GM18505 (cell line): ENCODE results near the gene PCDHGA10.
"Not testable (repeated sequence)": the region's sequence is repeated elsewhere in the genome, so short reads cannot be mapped to it uniquely, and the experiment has no call there.

ENCODE experiments used
- ATAC-seq: cut with Tn5 transposase; IDR thresholded peaks from one replicate; pipeline ENCODE4 v1.9.1; 2021; ENCODE audit not compliant: unreplicated experiment
- POLR2A ChIP-seq: IDR thresholded peaks from 4 replicates; pipeline ENCODE4 v1.6.1; 2011; ENCODE audit warnings: borderline replicate concordance; ENCODE audit not compliant: insufficient read depth, insufficient read length; ENCODE audit errors: extremely low read depth

The PCDHGA10 gene

DNA sequence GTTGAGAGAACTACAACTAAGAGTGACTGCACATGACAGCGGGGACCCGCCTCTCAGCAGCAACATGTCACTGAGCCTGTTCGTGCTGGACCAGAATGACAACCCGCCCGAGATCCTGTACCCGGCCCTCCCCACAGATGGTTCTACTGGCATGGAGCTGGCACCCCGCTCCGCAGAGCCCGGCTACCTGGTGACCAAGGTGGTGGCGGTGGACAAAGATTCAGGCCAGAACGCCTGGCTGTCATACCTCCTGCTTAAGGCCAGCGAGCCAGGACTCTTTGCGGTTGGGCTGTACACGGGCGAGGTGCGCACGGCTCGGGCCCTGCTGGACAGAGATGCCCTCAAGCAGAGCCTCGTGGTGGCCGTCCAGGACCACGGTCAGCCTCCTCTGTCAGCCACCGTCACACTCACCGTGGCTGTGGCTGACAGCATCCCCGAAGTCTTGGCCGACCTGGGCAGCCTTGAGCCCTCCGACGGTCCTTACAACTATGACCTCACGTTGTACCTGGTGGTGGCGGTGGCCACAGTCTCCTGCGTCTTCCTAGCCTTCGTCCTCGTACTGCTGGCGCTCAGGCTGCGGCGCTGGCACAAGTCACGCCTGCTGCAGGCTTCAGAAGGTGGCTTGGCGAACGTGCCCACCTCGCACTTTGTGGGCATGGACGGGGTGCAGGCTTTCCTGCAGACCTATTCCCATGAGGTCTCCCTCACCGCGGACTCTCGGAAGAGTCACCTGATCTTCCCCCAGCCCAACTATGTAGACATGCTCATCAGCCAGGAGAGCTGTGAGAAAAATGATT, 28.1 kb upstream of the PCDHGA10 start:
- TF ChIP-seq POLR2A, result no peak
- no peak for ATAC-seq

DNA sequence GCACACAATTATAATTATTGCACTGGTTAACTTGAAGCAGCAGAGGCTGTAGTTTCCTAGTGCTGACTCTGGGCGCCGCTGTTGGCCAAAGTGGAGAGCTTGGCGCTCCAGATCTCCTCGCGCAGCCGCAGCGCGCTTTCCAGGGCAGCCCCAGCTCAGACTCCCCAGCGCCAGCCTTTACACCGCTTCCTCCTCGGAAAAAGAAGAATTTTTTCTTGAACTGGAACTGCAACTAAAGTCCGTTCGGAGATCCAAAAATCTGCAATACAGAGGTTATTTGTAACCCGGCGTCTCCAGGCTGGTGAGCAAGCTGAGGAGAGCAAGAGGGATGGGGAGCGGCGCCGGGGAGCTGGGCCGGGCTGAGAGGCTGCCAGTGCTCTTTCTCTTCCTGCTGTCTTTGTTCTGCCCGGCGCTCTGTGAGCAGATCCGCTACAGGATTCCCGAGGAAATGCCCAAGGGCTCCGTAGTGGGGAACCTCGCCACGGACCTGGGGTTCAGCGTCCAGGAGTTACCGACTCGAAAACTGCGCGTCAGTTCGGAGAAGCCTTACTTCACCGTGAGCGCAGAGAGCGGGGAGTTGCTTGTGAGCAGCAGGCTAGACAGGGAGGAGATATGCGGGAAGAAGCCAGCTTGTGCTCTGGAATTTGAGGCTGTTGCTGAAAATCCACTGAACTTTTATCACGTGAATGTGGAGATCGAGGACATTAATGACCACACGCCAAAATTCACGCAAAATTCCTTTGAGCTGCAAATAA, 25.1 kb upstream of the PCDHGA10 start, which contains the start of gene PCDHGB4:
Gene PCDHGB4 (plus strand): TSS at position 142 of the 755 bp plus-strand sequence. CDS start 187 bp downstream, at position 329.
- ATAC-seq, result not testable (repeated sequence)

GRCh38 chr5:141388661-141389060, 24.1 kb upstream of the PCDHGA10 start:
- no peak for ATAC-seq

DNA sequence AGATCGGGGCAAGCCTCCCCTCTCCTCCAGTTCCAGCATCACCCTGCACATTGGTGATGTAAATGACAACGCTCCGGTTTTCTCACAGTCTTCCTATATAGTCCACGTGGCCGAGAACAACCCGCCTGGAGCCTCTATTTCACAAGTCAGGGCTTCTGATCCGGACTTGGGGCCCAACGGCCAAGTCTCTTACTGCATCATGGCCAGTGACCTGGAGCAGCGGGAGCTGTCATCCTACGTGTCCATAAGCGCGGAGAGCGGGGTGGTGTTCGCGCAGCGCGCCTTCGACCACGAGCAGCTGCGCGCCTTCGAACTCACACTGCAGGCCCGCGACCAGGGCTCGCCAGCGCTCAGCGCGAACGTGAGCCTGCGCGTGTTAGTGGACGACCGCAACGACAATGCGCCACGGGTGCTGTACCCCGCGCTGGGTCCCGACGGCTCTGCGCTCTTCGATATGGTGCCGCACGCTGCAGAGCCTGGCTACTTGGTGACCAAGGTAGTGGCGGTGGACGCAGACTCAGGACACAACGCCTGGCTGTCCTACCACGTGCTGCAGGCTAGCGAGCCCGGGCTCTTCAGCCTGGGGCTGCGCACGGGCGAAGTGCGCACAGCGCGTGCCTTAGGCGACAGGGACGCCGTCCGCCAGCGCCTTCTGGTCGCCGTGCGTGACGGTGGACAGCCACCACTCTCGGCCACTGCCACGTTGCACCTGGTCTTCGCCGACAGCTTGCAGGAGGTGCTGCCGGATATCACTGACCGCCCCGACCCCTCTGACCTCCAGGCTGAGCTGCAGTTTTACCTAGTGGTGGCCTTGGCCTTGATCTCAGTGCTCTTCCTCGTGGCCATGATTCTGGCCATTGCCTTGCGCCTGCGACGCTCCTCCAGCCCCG, 23.4 kb upstream of the PCDHGA10 start:
- no peak for ATAC-seq
- no peak for TF ChIP-seq POLR2A

More at GRCh38 chr5:141388661-141389060, 24.1 kb upstream of the PCDHGA10 start:
- no peak for TF ChIP-seq POLR2A

DNA sequence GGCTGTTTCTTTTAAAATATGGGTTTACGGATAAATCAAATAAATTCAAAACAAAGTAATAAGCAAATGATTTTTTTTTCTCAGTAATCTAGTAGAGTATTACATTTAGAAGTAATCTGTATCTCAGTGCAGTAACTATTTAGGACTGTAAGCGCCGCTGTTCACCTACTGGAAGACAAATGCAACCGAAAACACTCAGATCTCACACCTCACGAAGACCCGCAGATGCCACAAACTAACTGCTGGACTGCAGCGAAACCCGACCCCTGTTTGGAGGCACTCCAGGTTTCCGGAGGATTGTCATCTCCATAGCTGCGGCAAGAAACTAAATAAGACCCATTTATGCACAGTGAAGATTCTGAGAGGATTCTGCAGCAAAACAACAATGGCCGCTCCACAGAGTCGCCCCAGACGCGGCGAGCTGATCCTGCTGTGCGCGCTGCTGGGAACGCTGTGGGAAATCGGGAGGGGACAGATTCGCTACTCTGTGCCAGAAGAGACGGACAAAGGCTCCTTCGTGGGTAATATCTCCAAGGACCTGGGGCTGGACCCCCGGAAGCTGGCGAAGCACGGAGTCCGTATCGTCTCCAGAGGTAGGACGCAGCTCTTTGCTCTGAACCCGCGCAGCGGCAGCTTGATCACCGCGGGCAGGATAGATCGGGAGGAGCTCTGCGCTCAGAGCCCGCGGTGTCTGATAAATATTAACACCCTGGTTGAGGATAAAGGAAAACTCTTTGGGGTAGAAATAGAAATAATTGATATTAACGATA, 20.2 kb upstream of the PCDHGA10 start, which contains the start of gene PCDHGA8:
Gene PCDHGA8 (plus strand): TSS at position 205 of the 770 bp plus-strand sequence. CDS start 181 bp downstream, at position 386.
- no peak for TF ChIP-seq POLR2A

DNA sequence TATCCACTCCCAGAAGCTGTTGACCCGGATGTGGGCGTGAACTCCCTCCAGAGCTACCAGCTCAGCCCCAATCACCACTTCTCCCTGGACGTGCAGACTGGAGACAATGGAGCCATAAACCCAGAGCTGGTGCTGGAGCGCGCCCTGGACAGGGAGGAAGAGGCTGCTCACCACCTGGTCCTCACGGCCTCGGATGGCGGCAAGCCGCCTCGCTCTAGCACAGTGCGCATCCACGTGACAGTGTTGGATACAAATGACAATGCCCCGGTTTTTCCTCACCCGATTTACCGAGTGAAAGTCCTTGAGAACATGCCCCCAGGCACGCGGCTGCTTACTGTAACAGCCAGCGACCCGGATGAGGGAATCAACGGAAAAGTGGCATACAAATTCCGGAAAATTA, 19.5 kb upstream of the PCDHGA10 start:
- ATAC-seq, result no peak
- TF ChIP-seq POLR2A, result no peak

More for the DNA sequence above, 20.2 kb upstream of the PCDHGA10 start, which contains the start of gene PCDHGA8:
- no peak for ATAC-seq

DNA sequence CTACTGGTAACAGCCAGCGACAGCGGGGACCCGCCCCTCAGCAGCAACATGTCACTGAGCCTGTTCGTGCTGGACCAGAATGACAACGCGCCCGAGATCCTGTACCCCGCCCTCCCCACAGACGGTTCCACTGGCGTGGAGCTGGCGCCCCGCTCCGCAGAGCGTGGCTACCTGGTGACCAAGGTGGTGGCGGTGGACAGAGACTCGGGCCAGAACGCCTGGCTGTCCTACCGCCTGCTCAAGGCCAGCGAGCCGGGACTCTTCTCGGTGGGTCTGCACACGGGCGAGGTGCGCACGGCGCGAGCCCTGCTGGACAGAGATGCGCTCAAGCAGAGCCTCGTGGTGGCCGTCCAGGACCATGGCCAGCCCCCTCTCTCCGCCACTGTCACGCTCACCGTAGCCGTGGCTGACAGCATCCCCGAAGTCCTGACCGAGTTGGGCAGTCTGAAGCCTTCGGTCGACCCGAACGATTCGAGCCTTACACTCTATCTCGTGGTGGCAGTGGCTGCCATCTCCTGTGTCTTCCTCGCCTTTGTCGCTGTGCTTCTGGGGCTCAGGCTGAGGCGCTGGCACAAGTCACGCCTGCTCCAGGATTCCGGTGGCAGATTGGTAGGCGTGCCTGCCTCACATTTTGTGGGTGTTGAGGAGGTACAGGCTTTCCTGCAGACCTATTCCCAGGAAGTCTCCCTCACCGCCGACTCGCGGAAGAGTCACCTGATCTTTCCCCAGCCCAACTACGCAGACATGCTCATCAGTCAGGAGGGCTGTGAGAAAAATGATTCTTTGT, 18.2 kb upstream of the PCDHGA10 start:
- ATAC-seq, result not testable (repeated sequence)

- peak; percentile 85 for ATAC-seq
Observed at GRCh38 chr5:141397756-141398551, 14.8 kb upstream of the PCDHGA10 start, which contains the start of gene PCDHGB5. Gene PCDHGB5 (plus strand): TSS chr5:141397947. CDS start chr5:141398128, 181 bp downstream.

DNA sequence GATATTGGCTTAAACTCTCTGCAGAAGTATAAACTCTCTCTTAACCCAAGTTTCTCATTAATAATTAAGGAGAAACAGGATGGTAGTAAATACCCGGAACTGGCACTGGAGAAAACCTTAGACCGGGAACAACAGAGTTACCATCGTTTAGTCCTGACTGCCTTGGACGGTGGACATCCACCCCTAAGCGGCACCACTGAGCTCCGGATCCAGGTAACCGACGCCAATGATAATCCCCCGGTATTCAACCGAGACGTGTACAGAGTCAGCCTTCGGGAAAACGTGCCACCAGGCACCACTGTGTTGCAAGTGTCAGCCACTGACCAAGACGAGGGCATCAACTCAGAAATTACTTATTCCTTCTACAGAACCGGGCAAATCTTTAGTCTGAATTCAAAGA, 14.2 kb upstream of the PCDHGA10 start:
- ATAC-seq, result no peak
- no peak for TF ChIP-seq POLR2A

GRCh38 chr5:141399555-141400258, 13.1 kb upstream of the PCDHGA10 start:
- ATAC-seq, result no peak

GRCh38 chr5:141402553-141403243, 10.1 kb upstream of the PCDHGA10 start, which contains the start of gene PCDHGA9:
Gene PCDHGA9 (plus strand): TSS chr5:141402778. CDS start chr5:141402953, 175 bp downstream.
- ATAC-seq, result no peak

More at GRCh38 chr5:141399555-141400258, 13.1 kb upstream of the PCDHGA10 start:
- TF ChIP-seq POLR2A, result no peak

More at GRCh38 chr5:141402553-141403243, 10.1 kb upstream of the PCDHGA10 start, which contains the start of gene PCDHGA9:
- TF ChIP-seq POLR2A, result no peak
